ENCODE data around the gene MYCN.

- TF ChIP-seq, protein P1, sequence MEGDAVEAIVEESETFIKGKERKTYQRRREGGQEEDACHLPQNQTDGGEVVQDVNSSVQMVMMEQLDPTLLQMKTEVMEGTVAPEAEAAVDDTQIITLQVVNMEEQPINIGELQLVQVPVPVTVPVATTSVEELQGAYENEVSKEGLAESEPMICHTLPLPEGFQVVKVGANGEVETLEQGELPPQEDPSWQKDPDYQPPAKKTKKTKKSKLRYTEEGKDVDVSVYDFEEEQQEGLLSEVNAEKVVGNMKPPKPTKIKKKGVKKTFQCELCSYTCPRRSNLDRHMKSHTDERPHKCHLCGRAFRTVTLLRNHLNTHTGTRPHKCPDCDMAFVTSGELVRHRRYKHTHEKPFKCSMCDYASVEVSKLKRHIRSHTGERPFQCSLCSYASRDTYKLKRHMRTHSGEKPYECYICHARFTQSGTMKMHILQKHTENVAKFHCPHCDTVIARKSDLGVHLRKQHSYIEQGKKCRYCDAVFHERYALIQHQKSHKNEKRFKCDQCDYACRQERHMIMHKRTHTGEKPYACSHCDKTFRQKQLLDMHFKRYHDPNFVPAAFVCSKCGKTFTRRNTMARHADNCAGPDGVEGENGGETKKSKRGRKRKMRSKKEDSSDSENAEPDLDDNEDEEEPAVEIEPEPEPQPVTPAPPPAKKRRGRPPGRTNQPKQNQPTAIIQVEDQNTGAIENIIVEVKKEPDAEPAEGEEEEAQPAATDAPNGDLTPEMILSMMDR (IDR thresholded peaks at IDR 0.05; ENCODE audit: insufficient read depth, low read length, poor library complexity, severe bottlenecking) = no peak
- no peak for TF ChIP-seq EZH2phosphoT487 (conservative IDR thresholded peaks at IDR 0.05; ENCODE audit: low read length)
Measured at GRCh38 chr2:15927551-15928218, 12.7 kb upstream of the MYCN start.
